Epithelial cell of esophagus (primary cell): ENCODE data around the gene KATNIP.

ENCODE experiments used
- DNase-seq: peaks from one replicate; pipeline ENCODE4 v3.0.0; 2010; ENCODE audit warnings: low read depth
- H3K4me3 ChIP-seq: 2 replicates; pipeline ENCODE4 v1.5.1; 2011; ENCODE audit warnings: mild to moderate bottlenecking, low read length, control low read depth
- CTCF ChIP-seq: IDR thresholded peaks from 2 replicates; pipeline ENCODE4 v1.5.1; 2011; ENCODE audit warnings: low read depth, mild to moderate bottlenecking, low read length, control low read depth, inconsistent platforms; ENCODE audit not compliant: insufficient read depth; ENCODE audit errors: missing control alignments

The KATNIP gene

GRCh38 chr16:27598931-27599565 lies 49.1 kb downstream of the KATNIP start:
- no peak for DNase-seq
- no peak overlapping the region for H3K4me3 ChIP-seq
- no peak for TF ChIP-seq CTCF

GRCh38 chr16:27599606-27600005 lies 49.7 kb downstream of the KATNIP start:
- no peak for TF ChIP-seq CTCF
- no peak for DNase-seq
- H3K4me3 ChIP-seq, result no peak overlapping the region
